HepG2 (cell line): ENCODE measurements around the gene SDK2. TPM values are rescaled to one million over a fixed set of nuclear protein-coding genes. Genes with fewer than 3 reads are reported as not detected.

Experiments used
- ARNT ChIP-seq: fragments of 450-650 bp; IDR thresholded peaks from 2 replicates; pipeline ENCODE4 v1.6.1; 2017
- DPF2 ChIP-seq: sonication (generic); formaldehyde crosslinking; IDR thresholded peaks from 2 replicates; pipeline ENCODE4 v1.4.0; 2020; ENCODE audit warnings: mild to moderate bottlenecking, low read depth, missing genetic modification reagents, borderline replicate concordance
- ELK4 ChIP-seq: sonication (generic); formaldehyde crosslinking; IDR thresholded peaks from 2 replicates; pipeline ENCODE4 v1.9.0; 2021; ENCODE audit warnings: missing genetic modification reagents, borderline replicate concordance
- HMGXB3 ChIP-seq: sonication (generic); formaldehyde crosslinking; IDR thresholded peaks from 2 replicates; pipeline ENCODE4 v1.4.0; 2020; ENCODE audit warnings: missing genetic modification reagents, borderline replicate concordance
- JUN ChIP-seq: sonication (generic); formaldehyde crosslinking; IDR thresholded peaks from 2 replicates; pipeline ENCODE4 v1.4.0; 2020; ENCODE audit warnings: mild to moderate bottlenecking, missing genetic modification reagents
- MYC ChIP-seq: sonication (generic); formaldehyde crosslinking; IDR thresholded peaks from 2 replicates; pipeline ENCODE4 v1.9.0; 2021; ENCODE audit warnings: missing genetic modification reagents, borderline replicate concordance
- NR0B2 ChIP-seq: sonication (generic); formaldehyde crosslinking; IDR thresholded peaks from 2 replicates; pipeline ENCODE4 v1.4.0; 2020; ENCODE audit warnings: mild to moderate bottlenecking, missing genetic modification reagents
- PCBP1 ChIP-seq: fragments of 200-400 bp; formaldehyde crosslinking; IDR thresholded peaks from 2 replicates; pipeline ENCODE4 v1.6.1; 2017; ENCODE audit warnings: mild to moderate bottlenecking, low read depth, low read length, borderline replicate concordance
- PITX1 ChIP-seq: sonication (generic); formaldehyde crosslinking; IDR thresholded peaks from 2 replicates; pipeline ENCODE4 v1.5.1; 2020; ENCODE audit warnings: mild to moderate bottlenecking, missing genetic modification reagents
- PRDM10 ChIP-seq: sonication (generic); formaldehyde crosslinking; IDR thresholded peaks from 2 replicates; pipeline ENCODE4 v1.4.0; 2020; ENCODE audit warnings: low read depth, missing genetic modification reagents
- SNRNP70 ChIP-seq: fragments of 200-400 bp; formaldehyde crosslinking; IDR thresholded peaks from 2 replicates; pipeline ENCODE4 v1.6.1; 2017; ENCODE audit warnings: mild to moderate bottlenecking, low read depth, low read length, moderate library complexity
- ZBTB34 ChIP-seq: sonication (generic); formaldehyde crosslinking; IDR thresholded peaks from 2 replicates; pipeline ENCODE4 v1.8.0; 2022; ENCODE audit warnings: mild to moderate bottlenecking, missing genetic modification reagents
- ZNF362 ChIP-seq: sonication (generic); formaldehyde crosslinking; IDR thresholded peaks from 2 replicates; pipeline ENCODE4 v1.4.0; 2020; ENCODE audit warnings: missing genetic modification reagents, mild to moderate bottlenecking, borderline replicate concordance
- ZNF496 ChIP-seq: sonication (generic); formaldehyde crosslinking; IDR thresholded peaks from 2 replicates; pipeline ENCODE4 v1.8.1; 2023; ENCODE audit warnings: mild to moderate bottlenecking, moderate library complexity, missing genetic modification reagents; ENCODE audit not compliant: insufficient replicate concordance
- ZNF572 ChIP-seq: sonication (generic); formaldehyde crosslinking; IDR thresholded peaks from 2 replicates; pipeline ENCODE4 v1.5.1; 2020; ENCODE audit warnings: mild to moderate bottlenecking, missing genetic modification reagents
- ZNF607 ChIP-seq: sonication (generic); formaldehyde crosslinking; IDR thresholded peaks from 2 replicates; pipeline ENCODE4 v1.5.1; 2020; ENCODE audit warnings: missing genetic modification reagents, mild to moderate bottlenecking, borderline replicate concordance
- ZNF749 ChIP-seq: sonication (generic); formaldehyde crosslinking; IDR thresholded peaks from 2 replicates; pipeline ENCODE4 v1.8.0; 2022; ENCODE audit warnings: mild to moderate bottlenecking, missing genetic modification reagents, moderate library complexity, borderline replicate concordance
- polyA plus RNA-seq, 8 experiments: library from polyadenylated mRNA; depleted of rRNA in 3 of 8; stranded (reverse) in 7 of 8; unstranded in 1 of 8; fragments of >200 nt; fragmentation: Illumina TruSeq in 4 of 8; extraction: Trizol in 4 of 8; gene quantifications; 2 replicates each; pipeline versions ENCODE4 v1.2.1 to v1.2.3, GENCODE V29; 2011 to 2016; ENCODE audit warnings: low read depth in 4 of 8, missing spikeins in 1 of 8, mixed read lengths in 1 of 8; ENCODE audit not compliant: insufficient read depth in 1 of 8
- total RNA-seq, 5 experiments: library from RNA; depleted of rRNA; stranded (reverse); fragments of >200 nt; fragmentation: Illumina TruSeq; extraction: Trizol; gene quantifications; 2 replicates each; pipeline ENCODE4 v1.2.3, GENCODE V29; 2016; ENCODE audit warnings: low read depth in 1 of 5

The SDK2 gene
- total and polyA plus RNA-seq, 2 of the 13 experiments (the other 11 are each of a cell fraction or from before 2014, with no cell fraction given) = not detected

GRCh38 chr17:73311428-73311780 is 332.8 kb downstream of the SDK2 start (continued):
- TF ChIP-seq JUN (no peak), ZNF362 (CRISPR knock-in tag) (no peak), PITX1 (CRISPR knock-in tag) (no peak), ZNF607 (no peak), SNRNP70 (no peak), PRDM10 (CRISPR knock-in tag) (no peak), ZBTB34 (peak; percentile 19; the same call in 1 of the 2 replicates), NR0B2 (CRISPR knock-in tag) (no peak), ZNF496 (CRISPR knock-in tag) (no peak), DPF2 (CRISPR knock-in tag) (no peak), ZNF572 (CRISPR knock-in tag) (0 out of 2 replicates have a peak, but pooled peaks have one; percentile 15), ELK4 (CRISPR knock-in tag) (0 out of 2 replicates have a peak, but pooled peaks have one; percentile 71), ZNF749 (CRISPR knock-in tag) (no peak), PCBP1 (0 out of 2 replicates have a peak, but pooled peaks have one; percentile 3), HMGXB3 (no peak), ARNT (no peak), MYC (CRISPR knock-in tag) (no peak)
